HepG2 (cell line): Measurements from ENCODE around the gene RAB22A. TPM values are rescaled to one million over a fixed set of nuclear protein-coding genes. Genes with fewer than 3 reads are reported as not detected.

ENCODE experiments used
- ATAC-seq: fragments of 200-7000 bp; cut with Tn5 transposase; 3 replicates; pipeline ENCODE4 v1.9.1; 2020; ENCODE audit warnings: mild to moderate bottlenecking, moderate library complexity
- BruUV-seq: library from RNA; stranded (reverse); fragments of 400-500 nt; replicated peaks from 2 replicates; lab custom pipeline; 2021; lab: Mats Ljungman, UMichigan
- CTCF ChIA-PET: fragments of 300-600 bp; formaldehyde crosslinking; extraction: SDS; loops from one replicate; lab custom pipeline; 2021; ENCODE audit warnings: low total read pairs, inconsistent platforms, low intra/inter-chr PET ratio; lab: Yijun Ruan, JAX
- POLR2A ChIA-PET: fragments of 350-600 bp; sonication (Branson Sonifier 250); formaldehyde crosslinking; loops from one replicate; lab custom pipeline; 2020; ENCODE audit warnings: antibody characterized with exemption, inconsistent platforms; lab: Yijun Ruan, JAX
- DNase-seq: peaks from one replicate; pipeline ENCODE4 v3.0.0-alpha.2; 2015; ENCODE audit warnings: low spot score
- FAIRE-seq: peaks from 3 replicates; lab custom pipeline; 2011; peaks lifted over from hg19 to GRCh38; lab: Jason Lieb, UNC
- H2AFZ ChIP-seq: one replicate; pipeline ENCODE4 v1.6.1; 2011; ENCODE audit warnings: low read length, inconsistent platforms
- H3K27ac ChIP-seq: fragments of 300-600 bp; 3 replicates; pipeline ENCODE4 v1.8.0; 2011; ENCODE audit warnings: mixed run types, mild to moderate bottlenecking, mixed read lengths, low read length, inconsistent platforms; ENCODE audit not compliant: insufficient read depth; ENCODE audit errors: extremely low read length
- H3K27me3 ChIP-seq, 2 experiments: fragments of 200-600 bp in 1 of 2; 2 replicates in 1 of 2; 3 replicates in 1 of 2; pipeline versions ENCODE4 v1.6.0 to v1.8.0; 2011; ENCODE audit warnings: low read length in 2 of 2, mild to moderate bottlenecking in 2 of 2, moderate library complexity in 2 of 2, inconsistent platforms in 1 of 2; ENCODE audit not compliant: insufficient read depth in 2 of 2, control insufficient read depth in 1 of 2
- H3K36me3 ChIP-seq, 2 experiments: fragments of 200-600 bp in 1 of 2; replicated peaks in 1 of 2; 2 replicates in 1 of 2; 3 replicates in 1 of 2; pipeline versions ENCODE4 v1.5.1 to v1.8.0; 2011; ENCODE audit warnings: low read length in 2 of 2, inconsistent platforms in 1 of 2; ENCODE audit not compliant: insufficient read depth in 2 of 2, control insufficient read depth in 1 of 2
- H3K4me1 ChIP-seq: 2 replicates; pipeline ENCODE4 v1.5.1; 2012; ENCODE audit warnings: low read length, inconsistent platforms; ENCODE audit not compliant: insufficient read depth
- H3K4me2 ChIP-seq: 2 replicates; pipeline ENCODE4 v1.6.0; 2011; ENCODE audit warnings: low read depth, low read length, inconsistent platforms
- H3K4me3 ChIP-seq, 3 experiments: fragments of 200-600 bp in 1 of 3; sonication (generic), shearing (Covaris generic) in 1 of 3; replicated peaks in 1 of 3; 2 replicates each; pipeline ENCODE4 v1.5.1; 2011 to 2016; ENCODE audit warnings: low read length in 3 of 3, inconsistent platforms in 2 of 3, low read depth in 2 of 3, mild to moderate bottlenecking in 2 of 3, control low read depth in 1 of 3, mixed read lengths in 1 of 3; ENCODE audit not compliant: insufficient read depth in 1 of 3
- H3K79me2 ChIP-seq: one replicate; pipeline ENCODE4 v1.6.1; 2011; ENCODE audit warnings: low read length, inconsistent platforms; ENCODE audit not compliant: insufficient read depth
- H3K9ac ChIP-seq: 2 replicates; pipeline ENCODE4 v1.6.0; 2011; ENCODE audit warnings: mild to moderate bottlenecking, low read depth, low read length, inconsistent platforms; ENCODE audit not compliant: insufficient read depth
- H3K9me3 ChIP-seq: 2 replicates; pipeline ENCODE4 v1.5.1; 2012; ENCODE audit warnings: mild to moderate bottlenecking, low read length
- H4K20me1 ChIP-seq: 2 replicates; pipeline ENCODE4 v1.6.0; 2011; ENCODE audit warnings: inconsistent platforms, mild to moderate bottlenecking, low read length, moderate library complexity; ENCODE audit not compliant: insufficient read depth
- KLF16 ChIP-seq, 2 experiments: sonication (generic) in 1 of 2; formaldehyde crosslinking in 1 of 2; IDR thresholded peaks; 2 replicates each; pipeline versions ENCODE4 v1.6.1 to v1.8.0; 2016 to 2023; ENCODE audit warnings: missing genetic modification reagents in 2 of 2, missing compliant biosample characterization in 1 of 2
- RXRA ChIP-seq: sonication (generic); formaldehyde crosslinking; IDR thresholded peaks from 2 replicates; pipeline ENCODE4 v1.5.1; 2020; ENCODE audit warnings: missing genetic modification reagents
- TRIM24 ChIP-seq: sonication (generic); formaldehyde crosslinking; IDR thresholded peaks from 2 replicates; pipeline ENCODE4 v1.8.0; 2022; ENCODE audit warnings: mild to moderate bottlenecking, missing genetic modification reagents
- ZMYM2 ChIP-seq: sonication (generic); formaldehyde crosslinking; IDR thresholded peaks from 2 replicates; pipeline ENCODE4 v1.8.0; 2022; ENCODE audit warnings: mild to moderate bottlenecking, missing genetic modification reagents
- ZNF335 ChIP-seq: sonication (generic); formaldehyde crosslinking; IDR thresholded peaks from 2 replicates; pipeline ENCODE4 v1.4.0; 2020; ENCODE audit warnings: missing genetic modification reagents
- ZNF558 ChIP-seq: sonication (generic); formaldehyde crosslinking; IDR thresholded peaks from 2 replicates; pipeline ENCODE4 v1.9.0; 2022; ENCODE audit warnings: mild to moderate bottlenecking, missing genetic modification reagents, borderline replicate concordance
- WGBS: methylation state at CpG from one replicate; pipeline ENCODE4 v1.1.6; 2017; ENCODE audit warnings: low lambda C conversion rate; 5-methylcytosine and 5-hydroxymethylcytosine counted together
- in situ Hi-C: cut with HindIII; loops from 2 replicates; pipeline ENCODE4 v1.10.0; 2017; ENCODE audit warnings: low pct_unique_long_range_greater_than_20kb; ENCODE audit not compliant: extremely low pct_ligation_motif_present
- intact Hi-C: fragments of 100-400 bp; cut with micrococcal nuclease; formaldehyde crosslinking; loops from one replicate; pipeline ENCODE4 v1.10.0; 2022; ENCODE audit not compliant: unreplicated experiment
- polyA plus RNA-seq, 8 experiments: library from polyadenylated mRNA; depleted of rRNA in 3 of 8; stranded (reverse) in 7 of 8; unstranded in 1 of 8; fragments of >200 nt; fragmentation: Illumina TruSeq in 4 of 8; extraction: Trizol in 4 of 8; gene quantifications; 2 replicates each; pipeline versions ENCODE4 v1.2.1 to v1.2.3, GENCODE V29; 2011 to 2016; ENCODE audit warnings: low read depth in 4 of 8, missing spikeins in 1 of 8, mixed read lengths in 1 of 8; ENCODE audit not compliant: insufficient read depth in 1 of 8
- total RNA-seq, 5 experiments: library from RNA; depleted of rRNA; stranded (reverse); fragments of >200 nt; fragmentation: Illumina TruSeq; extraction: Trizol; gene quantifications; 2 replicates each; pipeline ENCODE4 v1.2.3, GENCODE V29; 2016; ENCODE audit warnings: low read depth in 1 of 5
- TF ChIP-seq, protein P1 (sequence below): sonication (generic); formaldehyde crosslinking; IDR thresholded peaks from 2 replicates; pipeline ENCODE4 v1.4.0; 2020; ENCODE audit warnings: missing genetic modification reagents
- TF ChIP-seq, protein P2 (sequence below): sonication (generic); formaldehyde crosslinking; IDR thresholded peaks from 2 replicates; pipeline ENCODE4 v1.9.0; 2021; ENCODE audit warnings: missing genetic modification reagents, borderline replicate concordance

RAB22A gene
- total and polyA plus RNA-seq, 2 of the 13 experiments (the other 11 are each of a cell fraction or from before 2014, with no cell fraction given), result 10.7 to 11.2 TPM

DNA sequence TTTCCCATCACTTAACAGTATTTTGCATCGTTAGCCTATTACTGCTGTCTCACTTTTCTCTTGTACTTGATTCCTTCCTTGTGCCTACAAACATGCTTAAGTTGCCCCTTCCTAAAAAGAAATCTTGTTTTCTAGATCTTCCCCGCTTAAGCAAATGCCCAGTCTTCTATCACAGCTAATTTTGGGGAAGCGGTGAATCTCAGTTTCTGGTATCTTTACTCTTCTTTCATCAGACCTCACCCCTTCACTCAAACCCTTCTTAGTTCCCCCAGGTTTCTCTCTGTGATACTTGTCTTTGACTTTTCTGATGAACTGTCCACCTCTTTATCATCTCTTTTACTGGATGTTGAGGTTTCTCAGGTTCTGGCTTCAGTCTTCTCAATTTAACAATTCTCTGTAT is 93.8 kb downstream of the RAB22A start:
- CTCF ChIA-PET, result no interaction called here
- H3K27ac ChIP-seq, result no peak overlapping the region
- intact Hi-C loops (no loop called here), in situ Hi-C loops (no loop called here)
- no peak overlapping the region for H3K4me3 ChIP-seq
- peaks cover 100% of the 10 kb centered on the region for H3K79me2 ChIP-seq
- no peak for ATAC-seq
- H3K36me3 ChIP-seq, result peaks cover 3 to 8% of the 10 kb centered on the region in 2 experiments; a peak in 2 of 5 replicates
- no peaks in the 10 kb centered on the region for H3K9me3 ChIP-seq
- peaks cover 24% of the 10 kb centered on the region for H4K20me1 ChIP-seq
- no peak for DNase-seq
- FAIRE-seq, result no peak
- TF ChIP-seq ZNF335 (CRISPR knock-in tag) (no peak), ZNF558 (CRISPR knock-in tag) (no peak), KLF16 (CRISPR knock-in tag; IDR thresholded peaks at IDR 0.05) (no peak), RXRA (CRISPR knock-in tag) (no peak), ZMYM2 (CRISPR knock-in tag) (no peak), TRIM24 (no peak)
- TF ChIP-seq, protein P1, sequence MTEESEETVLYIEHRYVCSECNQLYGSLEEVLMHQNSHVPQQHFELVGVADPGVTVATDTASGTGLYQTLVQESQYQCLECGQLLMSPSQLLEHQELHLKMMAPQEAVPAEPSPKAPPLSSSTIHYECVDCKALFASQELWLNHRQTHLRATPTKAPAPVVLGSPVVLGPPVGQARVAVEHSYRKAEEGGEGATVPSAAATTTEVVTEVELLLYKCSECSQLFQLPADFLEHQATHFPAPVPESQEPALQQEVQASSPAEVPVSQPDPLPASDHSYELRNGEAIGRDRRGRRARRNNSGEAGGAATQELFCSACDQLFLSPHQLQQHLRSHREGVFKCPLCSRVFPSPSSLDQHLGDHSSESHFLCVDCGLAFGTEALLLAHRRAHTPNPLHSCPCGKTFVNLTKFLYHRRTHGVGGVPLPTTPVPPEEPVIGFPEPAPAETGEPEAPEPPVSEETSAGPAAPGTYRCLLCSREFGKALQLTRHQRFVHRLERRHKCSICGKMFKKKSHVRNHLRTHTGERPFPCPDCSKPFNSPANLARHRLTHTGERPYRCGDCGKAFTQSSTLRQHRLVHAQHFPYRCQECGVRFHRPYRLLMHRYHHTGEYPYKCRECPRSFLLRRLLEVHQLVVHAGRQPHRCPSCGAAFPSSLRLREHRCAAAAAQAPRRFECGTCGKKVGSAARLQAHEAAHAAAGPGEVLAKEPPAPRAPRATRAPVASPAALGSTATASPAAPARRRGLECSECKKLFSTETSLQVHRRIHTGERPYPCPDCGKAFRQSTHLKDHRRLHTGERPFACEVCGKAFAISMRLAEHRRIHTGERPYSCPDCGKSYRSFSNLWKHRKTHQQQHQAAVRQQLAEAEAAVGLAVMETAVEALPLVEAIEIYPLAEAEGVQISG, result no peak
- TF ChIP-seq, protein P2, sequence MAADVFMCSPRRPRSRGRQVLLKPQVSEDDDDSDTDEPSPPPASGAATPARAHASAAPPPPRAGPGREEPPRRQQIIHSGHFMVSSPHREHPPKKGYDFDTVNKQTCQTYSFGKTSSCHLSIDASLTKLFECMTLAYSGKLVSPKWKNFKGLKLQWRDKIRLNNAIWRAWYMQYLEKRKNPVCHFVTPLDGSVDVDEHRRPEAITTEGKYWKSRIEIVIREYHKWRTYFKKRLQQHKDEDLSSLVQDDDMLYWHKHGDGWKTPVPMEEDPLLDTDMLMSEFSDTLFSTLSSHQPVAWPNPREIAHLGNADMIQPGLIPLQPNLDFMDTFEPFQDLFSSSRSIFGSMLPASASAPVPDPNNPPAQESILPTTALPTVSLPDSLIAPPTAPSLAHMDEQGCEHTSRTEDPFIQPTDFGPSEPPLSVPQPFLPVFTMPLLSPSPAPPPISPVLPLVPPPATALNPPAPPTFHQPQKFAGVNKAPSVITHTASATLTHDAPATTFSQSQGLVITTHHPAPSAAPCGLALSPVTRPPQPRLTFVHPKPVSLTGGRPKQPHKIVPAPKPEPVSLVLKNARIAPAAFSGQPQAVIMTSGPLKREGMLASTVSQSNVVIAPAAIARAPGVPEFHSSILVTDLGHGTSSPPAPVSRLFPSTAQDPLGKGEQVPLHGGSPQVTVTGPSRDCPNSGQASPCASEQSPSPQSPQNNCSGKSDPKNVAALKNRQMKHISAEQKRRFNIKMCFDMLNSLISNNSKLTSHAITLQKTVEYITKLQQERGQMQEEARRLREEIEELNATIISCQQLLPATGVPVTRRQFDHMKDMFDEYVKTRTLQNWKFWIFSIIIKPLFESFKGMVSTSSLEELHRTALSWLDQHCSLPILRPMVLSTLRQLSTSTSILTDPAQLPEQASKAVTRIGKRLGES, result no peak
- H3K27me3 ChIP-seq, result no peaks in the 10 kb centered on the region
- BruUV-seq, result no TSS peak
- H2AFZ ChIP-seq, result no peak overlapping the region
- H3K4me2 ChIP-seq, result no peak overlapping the region
- H3K4me1 ChIP-seq, result peaks cover 48% of the 10 kb centered on the region
- POLR2A ChIA-PET, result no interaction called here
- no peak overlapping the region for H3K9ac ChIP-seq
- WGBS, result 96% methylated on average over 3 of the region's 3 CpGs
